Breast epithelium (tissue), 4 donors: ENCODE measurements around the gene TRIM8. TPM values are rescaled to one million over a fixed set of nuclear protein-coding genes. Genes with fewer than 3 reads are reported as not detected.

Source experiments
- DNase-seq, 2 donors: peaks; one replicate each; pipeline ENCODE4 v3.0.0-alpha.2; 2019; ENCODE audit warnings: low spot score in 2 of 2
- H3K27ac ChIP-seq, 2 donors: fragments of 200-600 bp; sonication (generic) in 1 of 2; one replicate each; pipeline ENCODE4 v1.5.1; 2016 to 2019; ENCODE audit warnings: mild to moderate bottlenecking in 1 of 2
- H3K27me3 ChIP-seq, 2 donors: fragments of 200-600 bp; sonication (generic) in 1 of 2; one replicate each; pipeline versions ENCODE4 v1.5.1 to v1.6.0; 2017 to 2019; ENCODE audit warnings: control low read depth in 1 of 2, mild to moderate bottlenecking in 1 of 2
- H3K36me3 ChIP-seq: fragments of 200-600 bp; one replicate; pipeline ENCODE4 v1.5.1; 2019
- H3K4me1 ChIP-seq, 2 donors: fragments of 200-600 bp; sonication (generic); one replicate each; pipeline ENCODE4 v1.5.1; 2016 to 2019; ENCODE audit warnings: control low read depth in 1 of 2
- H3K4me3 ChIP-seq, 3 donors: fragments of 200-600 bp; sonication (generic); 1 replicate in 2 of 3; 2 replicates in 1 of 3; pipeline ENCODE4 v1.5.1; 2016 to 2019; ENCODE audit warnings: mild to moderate bottlenecking in 3 of 3, moderate library complexity in 2 of 3
- H3K9me3 ChIP-seq, 2 donors: fragments of 200-600 bp; sonication (generic) in 1 of 2; one replicate each; pipeline ENCODE4 v1.5.1; 2016 to 2019; ENCODE audit warnings: control low read depth in 1 of 2
- CTCF ChIP-seq, 3 donors: fragments of 450-650 bp; IDR thresholded peaks; one replicate each; pipeline ENCODE4 v1.5.1; 2016 to 2017; ENCODE audit warnings: antibody characterized with exemption in 3 of 3, mild to moderate bottlenecking in 3 of 3, moderate library complexity in 3 of 3
- POLR2A ChIP-seq: fragments of 450-650 bp; IDR thresholded peaks from one replicate; pipeline ENCODE4 v1.6.1; 2016; ENCODE audit warnings: antibody characterized with exemption, mild to moderate bottlenecking, moderate library complexity
- POLR2AphosphoS5 ChIP-seq, 3 donors: sonication (generic); formaldehyde crosslinking; IDR thresholded peaks; one replicate each; pipeline ENCODE4 v1.6.1; 2017; ENCODE audit warnings: antibody characterized with exemption in 3 of 3
- intact Hi-C: fragments of 100-400 bp; cut with DNase I; formaldehyde crosslinking; loops from one replicate; pipeline ENCODE4 v1.15.1; 2023; ENCODE audit warnings: low total_unique reads
- total RNA-seq, 3 donors: library from RNA; depleted of rRNA; stranded (reverse); fragments of >200 nt; gene quantifications; one replicate each; pipeline ENCODE4 v1.1.0, GENCODE V29; 2016

Gene TRIM8
- total RNA-seq, 3 donors from 2014 or later, result 74.6 to 128 (median 88.8) TPM

- Histone ChIP-seq H3K27me3 (no peaks in the 10 kb centered on the region), H3K4me3 (peak overlapping the region; percentile 85 to 96 (median 92)), H3K36me3 (no peaks in the 10 kb centered on the region), H3K27ac (peak overlapping the region; percentile 99 to 100), H3K4me1 (peaks cover 10 to 52% of the 10 kb centered on the region in 2 donors), H3K9me3 (no peaks in the 10 kb centered on the region)
- DNase-seq, result no peak
- intact Hi-C loops, result no loop called here
- TF ChIP-seq CTCF (IDR thresholded peaks at IDR 0.05) (no peak), POLR2A (no peak), POLR2AphosphoS5 (IDR thresholded peaks at IDR 0.05) (no peak)
These were observed 3.4 kb downstream of the TRIM8 start for GRCh38 chr10:102647443-102648268.

DNA sequence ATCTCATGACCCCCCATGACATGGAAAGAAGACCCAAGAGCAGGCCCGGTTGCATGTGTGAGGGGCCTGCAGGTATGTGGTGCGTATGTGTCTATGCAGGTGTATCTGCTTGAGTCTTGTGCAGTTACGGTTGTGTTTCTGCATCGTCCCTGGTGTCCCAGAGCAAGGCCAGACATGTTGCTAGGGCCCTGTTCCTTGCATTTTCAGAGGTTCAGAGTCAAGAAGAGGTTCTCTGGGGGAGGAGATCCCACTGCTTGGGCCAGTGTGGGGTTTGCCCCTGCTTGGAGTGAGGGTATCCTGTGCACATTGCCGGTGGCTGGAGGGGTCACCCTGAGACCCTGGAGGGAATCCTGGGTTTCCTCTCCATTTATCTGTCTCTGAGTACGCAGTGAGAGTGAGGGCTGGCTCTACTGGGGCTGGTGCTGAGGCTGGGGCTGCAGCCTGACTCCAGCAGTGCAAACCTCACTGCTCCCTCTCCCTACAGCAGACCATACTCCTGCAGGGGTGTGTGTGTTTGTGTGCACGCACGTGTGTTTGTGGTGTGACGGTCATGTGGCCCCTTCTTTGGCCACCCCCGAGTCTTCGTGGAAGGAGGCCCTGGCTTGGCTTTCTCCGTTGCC, 4.1 kb downstream of the TRIM8 start:
- H3K4me3 ChIP-seq, result peak overlapping the region; percentile 85 to 96 (median 92)
- peaks cover 10 to 52% of the 10 kb centered on the region in 2 donors for H3K4me1 ChIP-seq
- H3K36me3 ChIP-seq, result no peaks in the 10 kb centered on the region
- peak overlapping the region; percentile 99 to 100 for H3K27ac ChIP-seq
- no peak for TF ChIP-seq POLR2A
- no peak for TF ChIP-seq POLR2AphosphoS5 (IDR thresholded peaks at IDR 0.05)
- no peak for TF ChIP-seq CTCF (IDR thresholded peaks at IDR 0.05)
- DNase-seq, result no peak
- no peaks in the 10 kb centered on the region for H3K27me3 ChIP-seq
- H3K9me3 ChIP-seq, result no peaks in the 10 kb centered on the region
- intact Hi-C loops, result no loop called here

DNA sequence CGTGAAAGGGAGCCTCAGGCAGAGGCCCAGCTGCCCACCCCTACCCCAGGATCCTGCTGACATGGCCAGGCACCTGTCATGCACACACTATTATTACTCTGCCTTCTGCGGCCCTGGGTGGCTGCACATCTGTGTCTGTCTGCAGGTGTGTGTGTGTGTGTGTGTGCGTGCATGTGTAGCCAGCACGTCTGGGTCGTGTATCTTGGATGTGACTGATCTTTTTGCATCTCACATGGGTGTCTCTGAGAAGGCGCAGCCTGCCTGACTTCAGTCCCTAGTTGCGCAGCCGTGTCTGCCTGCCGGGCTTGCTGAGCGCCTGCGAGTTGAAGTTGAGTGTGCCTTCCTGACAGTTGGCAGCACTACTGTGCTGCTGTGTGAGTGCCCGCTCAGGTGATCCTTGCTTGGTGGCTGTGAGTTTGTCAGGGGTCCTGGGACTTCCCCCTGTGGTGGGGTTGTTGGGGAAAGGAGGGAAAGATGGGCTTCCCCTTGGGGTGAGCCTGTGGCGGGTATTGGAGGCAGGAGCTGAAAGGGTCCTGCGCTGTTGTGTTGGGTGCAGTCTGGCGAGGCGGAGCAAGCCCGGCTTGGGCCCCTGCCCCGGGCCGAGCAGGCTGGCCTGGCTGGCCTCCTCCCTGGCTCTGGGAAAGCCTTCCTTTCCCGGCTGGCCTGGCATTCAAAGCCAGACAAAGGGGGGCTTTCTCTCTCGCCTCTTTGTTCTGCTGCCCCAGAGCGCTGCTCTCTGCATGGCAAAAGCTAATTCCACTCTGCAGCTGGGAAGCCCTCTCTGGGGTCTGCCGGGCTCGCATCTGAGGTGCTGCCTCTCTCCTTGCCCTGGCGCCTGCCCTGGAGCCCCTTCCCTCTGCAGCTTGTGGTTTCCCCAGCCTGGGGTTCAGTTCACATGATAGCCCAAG, 4.9 kb downstream of the TRIM8 start:
- intact Hi-C loops, result no loop called here
- peaks cover 10 to 52% of the 10 kb centered on the region in 2 donors for H3K4me1 ChIP-seq
- DNase-seq, result no peak
- H3K27ac ChIP-seq, result peak overlapping the region; percentile 99 to 100
- H3K4me3 ChIP-seq, result peak overlapping the region; percentile 85 to 96 (median 92)
- H3K9me3 ChIP-seq, result no peaks in the 10 kb centered on the region
- TF ChIP-seq POLR2A (no peak), POLR2AphosphoS5 (IDR thresholded peaks at IDR 0.05) (no peak), CTCF (IDR thresholded peaks at IDR 0.05) (no peak)
- H3K36me3 ChIP-seq, result no peaks in the 10 kb centered on the region
- H3K27me3 ChIP-seq, result no peaks in the 10 kb centered on the region

DNA sequence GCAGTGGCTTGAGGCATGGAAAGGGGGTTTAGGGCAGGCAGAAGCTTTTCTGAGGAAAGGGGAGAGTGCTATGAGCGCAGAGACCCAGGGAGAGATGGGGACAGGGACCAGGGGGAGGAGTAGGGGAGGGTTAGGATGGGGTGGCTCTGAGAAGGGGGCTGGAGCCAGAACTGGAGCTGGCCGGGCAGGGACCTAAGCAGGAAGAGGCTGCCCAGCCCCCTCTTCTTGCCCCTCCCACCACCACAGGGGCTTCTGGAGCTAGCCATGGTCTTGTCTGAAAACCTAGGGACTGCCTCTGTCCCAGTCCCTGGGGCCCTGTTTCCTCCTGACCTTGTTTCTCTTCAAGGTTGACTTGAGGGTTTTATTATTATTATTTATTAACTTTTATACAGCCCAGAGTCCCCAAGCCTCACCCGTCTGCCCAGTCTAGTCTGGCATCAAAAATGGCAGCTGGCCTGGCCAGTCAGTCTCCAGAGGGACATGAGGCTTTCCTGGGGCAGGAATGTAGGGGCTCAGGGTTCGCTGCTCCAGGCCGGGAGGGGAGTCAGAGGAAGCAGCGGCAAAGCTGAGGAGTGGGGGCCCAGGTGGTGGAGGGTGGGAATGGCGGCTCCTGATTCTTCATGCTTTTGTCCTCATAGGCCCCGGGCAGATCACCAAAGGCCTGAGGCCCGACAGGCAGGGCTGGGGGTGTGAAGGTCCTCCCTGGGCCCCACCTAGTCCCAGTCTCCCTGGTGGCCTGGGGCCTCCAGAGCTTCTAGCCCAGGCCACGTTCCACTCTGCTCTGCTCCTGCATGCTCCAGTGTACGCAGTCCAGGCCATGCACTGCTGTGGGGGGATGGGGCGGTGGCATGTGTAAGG, 5.7 kb downstream of the TRIM8 start:
- H3K27ac ChIP-seq, result peak overlapping the region; percentile 62 to 100
- no peaks in the 10 kb centered on the region for H3K36me3 ChIP-seq
- DNase-seq, result no peak
- no peaks in the 10 kb centered on the region for H3K27me3 ChIP-seq
- peaks cover 10 to 52% of the 10 kb centered on the region in 2 donors for H3K4me1 ChIP-seq
- intact Hi-C loops, result no loop called here
- no peaks in the 10 kb centered on the region for H3K9me3 ChIP-seq
- TF ChIP-seq POLR2AphosphoS5 (IDR thresholded peaks at IDR 0.05) (no peak), POLR2A (no peak), CTCF (IDR thresholded peaks at IDR 0.05) (no peak)
- peak overlapping the region; percentile 85 to 96 (median 92) for H3K4me3 ChIP-seq
